Ovary (tissue), 10 donors: ENCODE measurements around the gene IL4I1. TPM values are rescaled to one million over a fixed set of nuclear protein-coding genes. Genes with fewer than 3 reads are reported as not detected.
"Not testable (repeated sequence)": the region's sequence is repeated elsewhere in the genome, so short reads cannot be mapped to it uniquely, and the experiment has no call there.

Experiments used
- DNase-seq, 5 donors: peaks; one replicate each; pipeline ENCODE4 v3.0.0-alpha.2; 2019 to 2020
- H3K27ac ChIP-seq, 2 donors: fragments of 200-600 bp; one replicate each; pipeline versions ENCODE4 v1.5.1 to v1.8.0; 2019 to 2022
- H3K27me3 ChIP-seq: fragments of 200-600 bp; one replicate; pipeline ENCODE4 v1.8.0; 2022
- H3K36me3 ChIP-seq: fragments of 200-600 bp; sonication (generic); one replicate; pipeline ENCODE4 v1.5.1; 2019
- H3K4me1 ChIP-seq: one replicate; pipeline ENCODE4 v1.8.1; 2013; ENCODE audit warnings: mild to moderate bottlenecking, moderate library complexity; ENCODE audit not compliant: insufficient read depth
- H3K4me3 ChIP-seq: fragments of 200-600 bp; sonication (generic); one replicate; pipeline ENCODE4 v1.5.1; 2017
- H3K9me3 ChIP-seq, 2 donors: fragments of 200-600 bp in 1 of 2; sonication (generic) in 1 of 2; one replicate each; pipeline versions ENCODE4 v1.5.1 to v1.8.1; 2013 to 2019; ENCODE audit warnings: mild to moderate bottlenecking in 1 of 2, moderate library complexity in 1 of 2
- EP300 ChIP-seq: sonication (generic); formaldehyde crosslinking; IDR thresholded peaks from one replicate; pipeline ENCODE4 v1.6.1; 2017; ENCODE audit warnings: antibody characterized with exemption
- POLR2A ChIP-seq: fragments of 450-650 bp; IDR thresholded peaks from one replicate; pipeline ENCODE4 v1.6.1; 2017; ENCODE audit warnings: antibody characterized with exemption, mild to moderate bottlenecking, moderate library complexity
- WGBS, 3 donors: extraction: QIAGEN DNeasy Blood & Tissue Kit in 1 of 3; methylation state at CpG; one replicate each; pipeline versions ENCODE4 v1.1.5 to v1.1.7; 2013 to 2017; 5-methylcytosine and 5-hydroxymethylcytosine counted together
- intact Hi-C, 4 donors: fragments of 100-400 bp; cut with DNase I; formaldehyde crosslinking; loops; one replicate each; pipeline versions ENCODE4 v1.11.0 to v1.15.1; 2022 to 2023
- long read RNA-seq, 3 donors: library from polyadenylated mRNA in 2 of 3; unstranded in 2 of 3; transcript quantifications; one replicate each; pipeline ENCODE4 v2.0.0 and lab custom pipeline, GENCODE V29; 2021 to 2026
- polyA plus RNA-seq, 2 donors: library from polyadenylated mRNA; stranded (reverse); fragments of 200-250 nt in 1 of 2; fragments of 350-450 nt in 1 of 2; fragmentation: Illumina TruSeq in 1 of 2; extraction: RNeasy Lipid Tissue Mini Kit (QIAGEN cat#74804) in 1 of 2; gene quantifications; one replicate each; pipeline ENCODE4 v1.2.3, GENCODE V29; 2013 to 2014
- total RNA-seq, 7 donors: library from RNA; depleted of rRNA in 2 of 7; stranded (reverse); fragments of >200 nt in 2 of 7; fragmentation: NEBNext Ultra II Directional in 3 of 7; extraction: Animal tissue kit (Norgen Biotek cat#: 25700) in 3 of 7; gene quantifications; one replicate each; pipeline versions ENCODE4 v1.1.0 to v1.2.4, GENCODE V29; 2016 to 2023
- TF ChIP-seq, protein P1 (sequence below), 3 donors: fragments of 450-650 bp in 2 of 3; fragments of 200-600 bp in 1 of 3; IDR thresholded peaks; one replicate each; pipeline versions ENCODE4 v1.5.1 to v1.8.0; 2016 to 2022; ENCODE audit warnings: antibody characterized with exemption in 3 of 3, mild to moderate bottlenecking in 1 of 3
- donor health status: DM: no; HTN: no; CAD: no; lungs with moderate emphysema.
- donor health status: DM: no; HTN: no; CAD: no.
- donor health status: Bipolar disorder and iron deficiency.
- donor health status: DM: yes; HTN: yes; CAD: no.
- donor health status: DM: no; HTN: no; CAD: no.
- donor health status: DM: yes; HTN: yes; CAD: no.

The IL4I1 gene
- 1 to 10 TPM in 4 of 7 donors, under 1 TPM in 2, not detected in 1; 0.24 to 4.3 (median 1.3) TPM for total RNA-seq
- under 1 TPM; 0.35 to 0.43 TPM for polyA plus RNA-seq
- long read RNA-seq, donor 1, partial matches to known transcripts = 0 of 3 reads
- long read RNA-seq, donor 1, other reads (novel, unspliced or antisense) = 0 of 3 reads
- long read RNA-seq, donor 2 = 0 reads
- long read RNA-seq, donor 3, partial matches to known transcripts = 0 of 4 reads
- long read RNA-seq, donor 3, other reads (novel, unspliced or antisense) = 1 of 4 reads

DNA sequence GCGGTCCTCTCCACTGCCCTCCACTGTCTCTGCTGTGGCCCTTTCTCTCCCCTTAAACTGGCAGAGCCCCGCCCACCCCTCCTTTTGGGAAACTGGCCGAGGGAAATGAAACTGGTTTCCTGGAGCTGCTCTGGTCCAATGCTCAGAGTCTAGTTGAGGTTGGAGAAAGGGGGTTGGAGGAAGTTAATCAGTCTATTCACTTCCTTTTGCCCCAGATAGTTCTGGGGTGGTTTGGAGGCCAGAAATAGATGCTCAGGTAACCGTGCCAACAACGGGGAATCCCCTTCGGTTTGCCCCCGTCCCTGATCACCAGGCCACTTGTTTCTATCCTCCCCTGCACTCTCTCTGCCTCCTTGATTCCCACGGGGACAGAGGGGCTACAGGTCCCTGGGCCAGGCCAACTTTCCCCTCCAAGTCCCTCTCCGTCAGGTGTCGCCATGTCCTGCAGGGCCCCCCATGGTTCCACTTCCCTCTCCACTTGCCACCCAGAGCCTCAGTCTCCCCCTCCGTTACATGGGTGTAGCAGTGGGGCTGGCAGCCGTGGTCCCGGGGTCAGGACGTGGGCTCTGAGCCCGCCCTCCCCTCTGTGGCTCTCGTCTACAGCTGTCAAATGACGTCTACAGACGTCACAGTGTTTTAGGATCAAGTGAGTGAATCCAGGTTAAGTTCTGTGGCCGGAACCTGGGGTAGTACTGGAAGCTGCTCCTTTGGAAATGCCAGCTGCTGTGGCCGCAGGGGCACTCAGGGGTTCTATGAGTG, at the start of gene IL4I1:
Gene IL4I1 (minus strand): TSS at position 25 of the 759 bp plus-strand sequence. CDS start 727 bp downstream, outside the sequence.
- no peak for DNase-seq
- no peak within 1 kb of the TSS for H3K27ac ChIP-seq
- intact Hi-C loops = no loop called here
- H3K9me3 ChIP-seq = no peaks in the 10 kb centered on the region
- no peaks in the 10 kb centered on the region for H3K27me3 ChIP-seq
- no peak within 1 kb of the TSS for H3K4me3 ChIP-seq
- WGBS, 3 donors = 34 to 42% (median 40%) methylated on average over 20 of the region's 20 CpGs
- H3K36me3 ChIP-seq = no peaks in the 10 kb centered on the region
- H3K4me1 ChIP-seq = peaks cover 2% of the 10 kb centered on the region
- no peak for TF ChIP-seq EP300
- no peak for TF ChIP-seq POLR2A
- TF ChIP-seq, protein P1, sequence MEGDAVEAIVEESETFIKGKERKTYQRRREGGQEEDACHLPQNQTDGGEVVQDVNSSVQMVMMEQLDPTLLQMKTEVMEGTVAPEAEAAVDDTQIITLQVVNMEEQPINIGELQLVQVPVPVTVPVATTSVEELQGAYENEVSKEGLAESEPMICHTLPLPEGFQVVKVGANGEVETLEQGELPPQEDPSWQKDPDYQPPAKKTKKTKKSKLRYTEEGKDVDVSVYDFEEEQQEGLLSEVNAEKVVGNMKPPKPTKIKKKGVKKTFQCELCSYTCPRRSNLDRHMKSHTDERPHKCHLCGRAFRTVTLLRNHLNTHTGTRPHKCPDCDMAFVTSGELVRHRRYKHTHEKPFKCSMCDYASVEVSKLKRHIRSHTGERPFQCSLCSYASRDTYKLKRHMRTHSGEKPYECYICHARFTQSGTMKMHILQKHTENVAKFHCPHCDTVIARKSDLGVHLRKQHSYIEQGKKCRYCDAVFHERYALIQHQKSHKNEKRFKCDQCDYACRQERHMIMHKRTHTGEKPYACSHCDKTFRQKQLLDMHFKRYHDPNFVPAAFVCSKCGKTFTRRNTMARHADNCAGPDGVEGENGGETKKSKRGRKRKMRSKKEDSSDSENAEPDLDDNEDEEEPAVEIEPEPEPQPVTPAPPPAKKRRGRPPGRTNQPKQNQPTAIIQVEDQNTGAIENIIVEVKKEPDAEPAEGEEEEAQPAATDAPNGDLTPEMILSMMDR (IDR thresholded peaks at IDR 0.05) = no peak

DNA sequence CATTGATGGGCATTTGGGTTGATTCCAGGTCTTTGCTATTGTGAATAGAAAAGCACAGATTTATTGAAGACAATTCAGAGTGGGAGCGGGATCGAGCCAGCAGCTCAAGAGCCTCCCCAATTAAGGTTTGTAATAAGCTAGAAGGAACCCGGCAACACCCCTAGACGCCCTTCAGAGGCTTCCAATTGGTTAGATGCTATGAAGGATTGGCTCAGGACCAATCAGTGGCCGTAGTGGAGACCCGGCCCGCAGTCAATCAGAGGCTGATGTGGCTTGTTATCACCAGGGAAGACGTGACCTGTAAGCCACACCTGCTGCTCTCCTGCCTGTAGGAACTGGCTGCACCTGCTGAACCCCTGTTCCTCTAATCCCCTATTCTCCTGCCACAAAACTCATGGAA, 49.7 kb upstream of the IL4I1 start:
- WGBS, 3 donors = 86 to 88% (median 87%) methylated on average over 8 of the region's 8 CpGs
- H3K27ac ChIP-seq = no peak overlapping the region
- intact Hi-C loops = no loop called here

DNA sequence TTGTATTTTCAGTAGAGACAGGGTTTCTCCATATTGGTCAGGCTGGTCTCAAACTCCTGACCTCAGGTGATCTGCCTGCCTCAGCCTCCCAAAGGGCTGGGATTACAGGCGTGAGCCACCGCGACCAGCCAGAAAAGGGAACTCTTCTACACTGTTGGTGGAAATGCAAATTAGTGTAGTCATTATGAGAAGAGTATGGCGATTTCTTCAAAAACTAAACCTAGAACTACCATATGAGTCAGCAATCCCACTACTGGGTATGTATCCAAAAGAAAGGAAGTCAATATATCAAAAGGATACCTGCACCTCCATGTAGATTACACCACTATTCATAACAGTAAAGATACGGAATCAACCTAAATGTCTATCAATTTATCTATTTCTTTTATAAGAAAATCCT, 47.9 kb upstream of the IL4I1 start:
- H3K4me1 ChIP-seq, H3K9me3 ChIP-seq, H3K36me3 ChIP-seq, intact Hi-C loops, DNase-seq, H3K27me3 ChIP-seq, H3K27ac ChIP-seq, H3K4me3 ChIP-seq: not testable (repeated sequence)
- WGBS, 3 donors = 90 to 93% (median 93%) methylated on average over 5 of the region's 5 CpGs

More for the DNA sequence above, 49.7 kb upstream of the IL4I1 start:
- Histone ChIP-seq H3K36me3 (no peaks in the 10 kb centered on the region), H3K4me3 (no peak overlapping the region), H3K9me3 (no peaks in the 10 kb centered on the region), H3K4me1 (peaks cover 17% of the 10 kb centered on the region), H3K27me3 (no peaks in the 10 kb centered on the region)
- no peak for TF ChIP-seq POLR2A
- TF ChIP-seq, protein P1 (IDR thresholded peaks at IDR 0.05) = no peak
- TF ChIP-seq EP300 = no peak
- DNase-seq = peak in 1 of 5 donors; percentile 27

- peaks cover 11% of the 10 kb centered on the region for H3K4me1 ChIP-seq
- intact Hi-C loops = no loop called here
- WGBS, 3 donors = 85 to 93% (median 90%) methylated on average over 5 of the region's 5 CpGs
- no peaks in the 10 kb centered on the region for H3K27me3 ChIP-seq
- H3K27ac ChIP-seq = peak overlapping the region in 1 of 2 donors; percentile 51
- DNase-seq = no peak
- no peaks in the 10 kb centered on the region for H3K9me3 ChIP-seq
- no peaks in the 10 kb centered on the region for H3K36me3 ChIP-seq
- no peak for TF ChIP-seq EP300
- TF ChIP-seq POLR2A = no peak
- TF ChIP-seq, protein P1 (IDR thresholded peaks at IDR 0.05) = no peak
- no peak overlapping the region for H3K4me3 ChIP-seq
Measured at GRCh38 chr19:49940482-49940791, 43.8 kb upstream of the IL4I1 start.
